GM06990 (cell line): Measurements from ENCODE around the gene PHACTR1.
A peak's percentile ranks its signal among the peaks of the same experiment; 100 is the strongest.

ENCODE experiments used
- DNase-seq: peaks from one replicate; pipeline ENCODE4 v3.0.0-alpha.2; 2011; ENCODE audit not compliant: insufficient read length; ENCODE audit errors: extremely low read depth
- H3K27me3 ChIP-seq: replicated peaks from 2 replicates; pipeline ENCODE4 v1.6.0; 2011; ENCODE audit warnings: low read length; ENCODE audit not compliant: control insufficient read depth, insufficient read depth
- H3K36me3 ChIP-seq: 2 replicates; pipeline ENCODE4 v1.5.1; 2011; ENCODE audit warnings: low read length; ENCODE audit not compliant: control insufficient read depth, insufficient read depth
- H3K4me3 ChIP-seq: replicated peaks from 2 replicates; pipeline ENCODE4 v1.5.1; 2011; ENCODE audit warnings: low read depth, mild to moderate bottlenecking, control low read depth, low read length
- TF ChIP-seq, protein P1 (sequence below): IDR thresholded peaks from 2 replicates; pipeline ENCODE4 v1.5.1; 2011; ENCODE audit warnings: low read length, control low read depth, mild to moderate bottlenecking, inconsistent platforms; ENCODE audit not compliant: insufficient read depth, poor library complexity, severe bottlenecking

Gene PHACTR1

DNA sequence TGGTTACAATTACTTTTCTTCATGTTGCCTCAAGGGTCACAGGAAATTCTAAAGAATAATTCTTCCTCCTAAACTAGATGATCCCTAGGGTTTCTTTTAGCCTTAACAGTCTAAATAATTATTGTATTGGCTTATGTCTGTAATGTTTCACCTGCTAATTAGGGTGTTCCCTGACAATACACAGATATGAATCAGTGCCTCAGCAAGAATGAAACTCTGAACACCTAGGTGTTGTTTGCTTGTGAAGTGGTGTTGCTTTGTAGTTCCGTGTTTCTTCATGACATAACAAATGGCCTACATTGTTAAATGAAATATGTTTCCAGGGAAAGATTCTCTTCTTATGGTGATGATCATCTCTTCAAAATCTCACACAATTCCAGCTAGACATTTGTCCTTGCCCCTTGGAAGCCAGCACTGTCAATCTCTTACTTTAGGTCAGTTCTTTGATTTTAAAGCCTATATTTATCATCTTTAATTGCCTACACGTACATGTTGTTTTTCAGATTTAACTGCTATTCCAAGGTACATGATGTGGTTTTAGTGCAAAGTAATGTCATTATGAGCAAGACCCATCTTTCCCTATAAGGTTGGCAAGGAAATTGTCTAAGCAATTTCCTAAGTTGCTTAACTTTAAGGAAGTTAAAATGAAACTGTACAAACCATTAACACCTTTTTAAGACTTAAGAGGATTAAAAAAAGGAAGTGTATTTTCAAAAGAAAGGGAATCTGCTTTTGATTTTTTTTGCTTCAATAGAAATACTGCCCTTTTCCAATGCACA is 499.9 kb downstream of the PHACTR1 start:
- Histone ChIP-seq H3K27me3 (no peaks in the 10 kb centered on the region), H3K36me3 (no peaks in the 10 kb centered on the region), H3K4me3 (no peak overlapping the region)
- peak; percentile 27 for DNase-seq
- TF ChIP-seq, protein P1, sequence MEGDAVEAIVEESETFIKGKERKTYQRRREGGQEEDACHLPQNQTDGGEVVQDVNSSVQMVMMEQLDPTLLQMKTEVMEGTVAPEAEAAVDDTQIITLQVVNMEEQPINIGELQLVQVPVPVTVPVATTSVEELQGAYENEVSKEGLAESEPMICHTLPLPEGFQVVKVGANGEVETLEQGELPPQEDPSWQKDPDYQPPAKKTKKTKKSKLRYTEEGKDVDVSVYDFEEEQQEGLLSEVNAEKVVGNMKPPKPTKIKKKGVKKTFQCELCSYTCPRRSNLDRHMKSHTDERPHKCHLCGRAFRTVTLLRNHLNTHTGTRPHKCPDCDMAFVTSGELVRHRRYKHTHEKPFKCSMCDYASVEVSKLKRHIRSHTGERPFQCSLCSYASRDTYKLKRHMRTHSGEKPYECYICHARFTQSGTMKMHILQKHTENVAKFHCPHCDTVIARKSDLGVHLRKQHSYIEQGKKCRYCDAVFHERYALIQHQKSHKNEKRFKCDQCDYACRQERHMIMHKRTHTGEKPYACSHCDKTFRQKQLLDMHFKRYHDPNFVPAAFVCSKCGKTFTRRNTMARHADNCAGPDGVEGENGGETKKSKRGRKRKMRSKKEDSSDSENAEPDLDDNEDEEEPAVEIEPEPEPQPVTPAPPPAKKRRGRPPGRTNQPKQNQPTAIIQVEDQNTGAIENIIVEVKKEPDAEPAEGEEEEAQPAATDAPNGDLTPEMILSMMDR: no peak

DNA sequence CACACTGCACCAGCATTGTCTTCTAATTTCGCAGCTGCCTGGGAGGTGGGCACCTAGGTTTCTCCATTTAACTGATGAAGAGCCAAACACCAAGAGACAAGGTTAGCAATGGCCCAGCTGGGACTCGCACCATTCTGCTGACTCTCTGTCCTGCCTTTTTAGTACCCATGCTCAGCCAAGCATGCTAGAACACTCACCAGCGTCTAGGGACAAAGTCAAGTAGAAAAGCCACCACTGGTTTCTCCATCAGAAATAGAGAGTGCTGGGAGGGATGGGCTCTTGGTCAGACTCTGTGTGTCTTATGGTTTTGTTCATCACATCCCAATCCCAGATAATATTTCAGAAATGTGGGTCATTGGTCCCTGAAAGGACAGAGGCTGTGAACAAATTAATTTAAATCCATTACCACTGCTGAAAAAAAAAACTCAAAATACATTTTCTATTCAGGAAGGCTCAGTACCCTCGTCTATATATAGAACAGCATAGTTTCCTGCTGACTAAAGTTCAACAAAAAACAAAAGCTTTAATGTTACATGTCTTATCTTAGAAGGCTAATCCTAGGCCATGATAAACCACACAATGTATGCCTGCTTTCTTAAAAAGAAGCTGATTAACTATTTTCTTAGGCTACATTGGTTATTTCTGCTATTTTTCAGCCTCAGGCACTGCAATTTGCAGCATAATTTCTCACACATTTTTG is 500.8 kb downstream of the PHACTR1 start:
- DNase-seq: no peak
- Histone ChIP-seq H3K27me3 (no peaks in the 10 kb centered on the region), H3K36me3 (no peaks in the 10 kb centered on the region), H3K4me3 (no peak overlapping the region)
- TF ChIP-seq, protein P1: no peak

- TF ChIP-seq, protein P1: no peak
- no peak overlapping the region for H3K4me3 ChIP-seq
Measured at GRCh38 chr6:13220266-13220665, 503.7 kb downstream of the PHACTR1 start.

GRCh38 chr6:13222048-13222447 is 505.5 kb downstream of the PHACTR1 start:
- DNase-seq: no peak
- no peaks in the 10 kb centered on the region for H3K27me3 ChIP-seq
- TF ChIP-seq, protein P1: no peak
- H3K36me3 ChIP-seq: no peaks in the 10 kb centered on the region
- no peak overlapping the region for H3K4me3 ChIP-seq

More at GRCh38 chr6:13220266-13220665, 503.7 kb downstream of the PHACTR1 start:
- Histone ChIP-seq H3K36me3 (no peaks in the 10 kb centered on the region), H3K27me3 (no peaks in the 10 kb centered on the region)
- DNase-seq: no peak

GRCh38 chr6:13226071-13226470 is 509.5 kb downstream of the PHACTR1 start:
- DNase-seq: no peak
- Histone ChIP-seq H3K4me3 (no peak overlapping the region), H3K36me3 (no peaks in the 10 kb centered on the region), H3K27me3 (no peaks in the 10 kb centered on the region)
- TF ChIP-seq, protein P1: no peak
